Breast epithelium (tissue), 3 donors: Measurements from ENCODE around the gene MAST4.

ENCODE experiments used
- CTCF ChIP-seq, 3 donors: fragments of 450-650 bp; IDR thresholded peaks; one replicate each; pipeline ENCODE4 v1.5.1; 2016 to 2017; ENCODE audit warnings: antibody characterized with exemption in 3 of 3, mild to moderate bottlenecking in 3 of 3, moderate library complexity in 3 of 3
- POLR2A ChIP-seq: fragments of 450-650 bp; IDR thresholded peaks from one replicate; pipeline ENCODE4 v1.6.1; 2016; ENCODE audit warnings: antibody characterized with exemption, mild to moderate bottlenecking, moderate library complexity

- TF ChIP-seq CTCF (IDR thresholded peaks at IDR 0.05): no peak
- TF ChIP-seq POLR2A: no peak
Measured at GRCh38 chr5:66724349-66725139, 128.4 kb downstream of the MAST4 start.
